CD4-positive, alpha-beta T cell (primary cell): ENCODE results near the gene A2ML1. TPM values are rescaled to one million over a fixed set of nuclear protein-coding genes. Genes with fewer than 3 reads are reported as not detected.
A peak's percentile ranks its signal among the peaks of the same experiment; 100 is the strongest.

Experiments
- ATAC-seq: fragments of 200-7000 bp; cut with Tn5 transposase; one replicate; pipeline ENCODE4 v1.10.0; 2022; ENCODE audit warnings: mild to moderate bottlenecking; ENCODE audit not compliant: poor library complexity
- CTCF ChIA-PET: fragments of 350-600 bp; sonication (Branson Sonifier 250); formaldehyde crosslinking; loops from one replicate; lab custom pipeline; 2021; ENCODE audit warnings: antibody characterized with exemption, inconsistent platforms; lab: Charles Lee
- POLR2A ChIA-PET: fragments of 350-600 bp; sonication (Branson Sonifier 250); formaldehyde crosslinking; loops from one replicate; lab custom pipeline; 2021; ENCODE audit warnings: antibody characterized with exemption, inconsistent platforms; lab: Charles Lee
- DNase-seq, 14 experiments: peaks; one replicate each; pipeline ENCODE4 v3.0.0-alpha.2; 2013 to 2020; ENCODE audit warnings: mixed read lengths in 2 of 14
- H3K27ac ChIP-seq, 2 donors: one replicate each; pipeline versions ENCODE4 v1.5.1 to v1.7.0; 2013; ENCODE audit warnings: low read length in 2 of 2, low read depth in 1 of 2, mild to moderate bottlenecking in 1 of 2
- H3K27me3 ChIP-seq, 2 experiments: 1 replicate in 1 of 2; 2 replicates in 1 of 2; pipeline versions ENCODE4 v1.6.1 to v1.7.0; 2013; ENCODE audit warnings: low read length in 2 of 2, control low read depth in 1 of 2, mild to moderate bottlenecking in 1 of 2, moderate library complexity in 1 of 2; ENCODE audit not compliant: insufficient read depth in 2 of 2, control insufficient read depth in 1 of 2
- H3K36me3 ChIP-seq: one replicate; pipeline ENCODE4 v1.6.1; 2013; ENCODE audit warnings: low read length, control low read depth; ENCODE audit not compliant: insufficient read depth
- H3K4me1 ChIP-seq: one replicate; pipeline ENCODE4 v1.6.1; 2013; ENCODE audit warnings: low read length, control low read depth; ENCODE audit not compliant: insufficient read depth
- H3K4me3 ChIP-seq: one replicate; pipeline ENCODE4 v1.5.1; 2013; ENCODE audit warnings: mild to moderate bottlenecking, low read length, moderate library complexity
- H3K9me3 ChIP-seq, 2 experiments: 1 replicate in 1 of 2; 2 replicates in 1 of 2; pipeline versions ENCODE4 v1.6.1 to v1.7.0; 2013; ENCODE audit warnings: low read length in 2 of 2, mild to moderate bottlenecking in 2 of 2, control low read depth in 1 of 2, moderate library complexity in 1 of 2; ENCODE audit not compliant: control insufficient read depth in 1 of 2, insufficient read depth in 1 of 2
- H3K27ac Mint-ChIP-seq: one replicate; pipeline ENCODE4 v1.8.0; 2020; ENCODE audit warnings: mixed read lengths
- H3K27me3 Mint-ChIP-seq: one replicate; pipeline ENCODE4 v1.8.0; 2021; ENCODE audit warnings: mixed read lengths
- H3K36me3 Mint-ChIP-seq: one replicate; pipeline ENCODE4 v1.8.0; 2021; ENCODE audit warnings: low read depth, mixed read lengths
- H3K4me1 Mint-ChIP-seq: one replicate; pipeline ENCODE4 v1.8.0; 2021; ENCODE audit warnings: low read depth, mixed read lengths
- H3K4me3 Mint-ChIP-seq: one replicate; pipeline ENCODE4 v1.8.0; 2020; ENCODE audit warnings: mild to moderate bottlenecking, mixed read lengths
- H3K9me3 Mint-ChIP-seq: one replicate; pipeline ENCODE4 v1.8.0; 2020; ENCODE audit warnings: mixed read lengths
- CTCF ChIP-seq: fragments of 200-600 bp; IDR thresholded peaks from one replicate; pipeline ENCODE4 v1.8.0; 2022; ENCODE audit warnings: antibody characterized with exemption, mild to moderate bottlenecking
- intact Hi-C, 2 experiments: fragments of 100-400 bp; cut with DNase I in 1 of 2; cut with micrococcal nuclease in 1 of 2; formaldehyde crosslinking; loops; one replicate each; pipeline versions ENCODE4 v1.15.1 to v1.9.0; 2023 to 2025; cut with DNase I, micrococcal nuclease
- total RNA-seq, 174 experiments: library from RNA in 2 of 174; stranded (reverse) in 2 of 174; gene quantifications; one replicate each; pipeline ENCODE4 v1.2.3 and lab custom pipeline; 2021 to 2026

The A2ML1 gene
- total RNA-seq, 2 experiments from 2014 or later: not detected

- H3K27ac Mint-ChIP-seq: no peak overlapping the region
- DNase-seq (no peak), ATAC-seq (no peak)
- no peaks in the 10 kb centered on the region for H3K27me3 Mint-ChIP-seq
- no peak for TF ChIP-seq CTCF
- H3K4me1 Mint-ChIP-seq: peaks cover 5% of the 10 kb centered on the region
- intact Hi-C loops: no loop called here
- no peaks in the 10 kb centered on the region for H3K9me3 Mint-ChIP-seq
- Histone ChIP-seq H3K27ac (no peak overlapping the region), H3K4me3 (no peak overlapping the region), H3K27me3 (no peaks in the 10 kb centered on the region), H3K36me3 (no peaks in the 10 kb centered on the region), H3K9me3 (no peaks in the 10 kb centered on the region), H3K4me1 (peaks cover 3% of the 10 kb centered on the region)
- no peaks in the 10 kb centered on the region for H3K36me3 Mint-ChIP-seq
- H3K4me3 Mint-ChIP-seq: no peak overlapping the region
- ChIA-PET POLR2A (no interaction called here), CTCF (no interaction called here)
Observed at GRCh38 chr12:8886502-8887284, 64.3 kb downstream of the A2ML1 start.

- H3K9me3 Mint-ChIP-seq: no peaks in the 10 kb centered on the region
- no peak overlapping the region for H3K4me3 Mint-ChIP-seq
- ATAC-seq (no peak), DNase-seq (no peak)
- intact Hi-C loops: no loop called here
- ChIA-PET POLR2A (no interaction called here), CTCF (no interaction called here)
- H3K27ac Mint-ChIP-seq: no peak overlapping the region
- no peaks in the 10 kb centered on the region for H3K36me3 Mint-ChIP-seq
- no peak overlapping the region for H3K4me3 ChIP-seq
- H3K4me1 ChIP-seq: peaks cover 3% of the 10 kb centered on the region
- no peak for TF ChIP-seq CTCF
- H3K27me3 Mint-ChIP-seq: no peaks in the 10 kb centered on the region
- H3K9me3 ChIP-seq: no peaks in the 10 kb centered on the region
- H3K4me1 Mint-ChIP-seq: peaks cover 5% of the 10 kb centered on the region
- no peaks in the 10 kb centered on the region for H3K27me3 ChIP-seq
- H3K27ac ChIP-seq: no peak overlapping the region
- no peaks in the 10 kb centered on the region for H3K36me3 ChIP-seq
Observed at GRCh38 chr12:8887285-8887715, 64.9 kb downstream of the A2ML1 start.

- H3K27me3 ChIP-seq: no peaks in the 10 kb centered on the region
- CTCF ChIA-PET: interaction anchor here (0.5 to 3.4 kb wide), 33 partner anchors 14 to 346 kb away, joined by 3 to 20 read pairs (median 4); partner anchors contain the start of gene M6PR
- peaks cover 3% of the 10 kb centered on the region for H3K4me1 ChIP-seq
- H3K36me3 ChIP-seq: no peaks in the 10 kb centered on the region
- no peaks in the 10 kb centered on the region for H3K9me3 ChIP-seq
- H3K4me3 Mint-ChIP-seq: peak overlapping the region; percentile 92
- peaks cover 5% of the 10 kb centered on the region for H3K4me1 Mint-ChIP-seq
- H3K27me3 Mint-ChIP-seq: no peaks in the 10 kb centered on the region
- H3K4me3 ChIP-seq: peak overlapping the region; percentile 57
- peak; percentile 38 to 81 (median 52) for DNase-seq
- no peaks in the 10 kb centered on the region for H3K36me3 Mint-ChIP-seq
- H3K27ac ChIP-seq: no peak overlapping the region
- peak; percentile 93 for TF ChIP-seq CTCF
- no peaks in the 10 kb centered on the region for H3K9me3 Mint-ChIP-seq
- POLR2A ChIA-PET: interaction anchor here (0.6 to 2.9 kb wide), 7 partner anchors 24 to 346 kb away, joined by 3 to 9 read pairs (median 3); partner anchors contain the start of gene M6PR
- ATAC-seq: peak; percentile 88
- H3K27ac Mint-ChIP-seq: peak overlapping the region; percentile 29
- intact Hi-C loops: loop anchor here (1.0 to 2.0 kb wide), 5 partner anchors 158 to 346 kb away; no protein-coding TSS in a partner anchor
Observed at GRCh38 chr12:8890313-8891085, 68.1 kb downstream of the A2ML1 start.
